Ishikawa (cell line): ENCODE results near the gene RPTOR.

Experiments
- CEBPB ChIP-seq: IDR thresholded peaks from 2 replicates; pipeline ENCODE4 v1.6.1; 2012
- CREB1 ChIP-seq: IDR thresholded peaks from 2 replicates; pipeline ENCODE4 v1.6.1; 2012; ENCODE audit warnings: low read depth
- EGR1 ChIP-seq: IDR thresholded peaks from 2 replicates; pipeline ENCODE4 v1.6.1; 2012
- EP300 ChIP-seq: IDR thresholded peaks from 2 replicates; pipeline ENCODE4 v1.6.1; 2012; ENCODE audit warnings: borderline replicate concordance
- FOXM1 ChIP-seq: IDR thresholded peaks from 2 replicates; pipeline ENCODE4 v1.6.1; 2012; ENCODE audit warnings: low read depth, borderline replicate concordance
- NFIC ChIP-seq: IDR thresholded peaks from 2 replicates; pipeline ENCODE4 v1.6.1; 2012
- RAD21 ChIP-seq: IDR thresholded peaks from 2 replicates; pipeline ENCODE4 v1.6.1; 2012; ENCODE audit warnings: low read depth
- REST ChIP-seq: IDR thresholded peaks from 2 replicates; pipeline ENCODE4 v1.6.1; 2012; ENCODE audit warnings: low read depth, mild to moderate bottlenecking
- TAF1 ChIP-seq: IDR thresholded peaks from 2 replicates; pipeline ENCODE4 v1.6.1; 2012; ENCODE audit warnings: low read depth, mild to moderate bottlenecking
- TCF12 ChIP-seq: IDR thresholded peaks from 2 replicates; pipeline ENCODE4 v1.6.1; 2012; ENCODE audit warnings: low read depth
- TEAD4 ChIP-seq: IDR thresholded peaks from 2 replicates; pipeline ENCODE4 v1.6.1; 2012
- YY1 ChIP-seq: IDR thresholded peaks from 2 replicates; pipeline ENCODE4 v1.6.1; 2012; ENCODE audit warnings: low read depth
- ZBTB7A ChIP-seq: IDR thresholded peaks from 2 replicates; pipeline ENCODE4 v1.6.1; 2012; ENCODE audit warnings: low read depth
- TF ChIP-seq, protein P1 (sequence below): IDR thresholded peaks from 2 replicates; pipeline ENCODE4 v1.6.1; 2012
- TF ChIP-seq, protein P2 (sequence below): IDR thresholded peaks from 2 replicates; pipeline ENCODE4 v1.6.1; 2012

The RPTOR gene

DNA sequence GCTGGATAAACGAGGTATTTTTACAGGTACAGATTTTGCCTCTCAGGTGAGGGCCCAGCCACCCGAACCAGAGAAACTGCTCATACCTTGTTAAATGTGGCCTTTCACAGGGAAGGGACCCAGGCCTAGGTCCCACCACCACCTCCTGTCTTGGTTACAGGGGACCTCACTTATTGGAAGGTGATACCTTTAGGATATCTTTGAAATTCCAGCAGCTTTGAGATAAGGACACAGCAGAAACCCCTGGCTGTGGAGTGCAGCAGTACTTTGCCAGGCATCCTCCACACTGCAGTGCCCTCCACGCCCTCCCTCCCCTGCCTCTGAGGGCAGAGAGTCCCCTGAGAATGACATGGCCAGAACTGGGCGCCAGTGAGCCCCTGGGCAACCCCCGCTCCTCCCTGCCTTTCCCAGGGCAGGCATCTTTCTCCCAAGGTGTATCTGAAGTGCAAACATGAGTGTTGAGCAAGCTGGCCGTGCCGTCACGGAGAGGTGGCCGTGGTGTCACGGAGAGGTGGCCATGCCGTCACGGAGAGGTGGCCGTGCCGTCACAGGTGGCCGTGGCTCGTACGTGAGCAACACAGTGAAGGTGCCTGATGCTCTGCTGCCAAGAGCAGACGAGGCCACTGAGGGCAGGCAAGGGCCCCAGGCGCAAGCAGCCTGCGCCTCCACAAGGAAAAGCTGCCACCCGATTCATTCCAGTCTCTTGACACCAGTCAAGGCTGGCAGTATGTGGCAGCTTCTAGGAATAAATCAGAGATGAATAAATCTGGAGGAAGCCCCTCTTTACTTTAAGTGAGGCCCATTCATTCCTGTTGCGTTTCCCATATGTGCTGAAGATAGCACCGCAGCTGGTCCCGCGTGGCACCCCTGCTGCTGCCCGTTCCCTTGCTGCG, 312.5 kb downstream of the RPTOR start:
- TF ChIP-seq TAF1 (no peak), TEAD4 (no peak), RAD21 (no peak), EGR1 (no peak), YY1 (no peak), EP300 (no peak), TCF12 (no peak), REST (no peak), FOXM1 (no peak)
- TF ChIP-seq, protein P1, sequence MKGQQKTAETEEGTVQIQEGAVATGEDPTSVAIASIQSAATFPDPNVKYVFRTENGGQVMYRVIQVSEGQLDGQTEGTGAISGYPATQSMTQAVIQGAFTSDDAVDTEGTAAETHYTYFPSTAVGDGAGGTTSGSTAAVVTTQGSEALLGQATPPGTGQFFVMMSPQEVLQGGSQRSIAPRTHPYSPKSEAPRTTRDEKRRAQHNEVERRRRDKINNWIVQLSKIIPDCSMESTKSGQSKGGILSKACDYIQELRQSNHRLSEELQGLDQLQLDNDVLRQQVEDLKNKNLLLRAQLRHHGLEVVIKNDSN: no peak
- TF ChIP-seq, protein P2, sequence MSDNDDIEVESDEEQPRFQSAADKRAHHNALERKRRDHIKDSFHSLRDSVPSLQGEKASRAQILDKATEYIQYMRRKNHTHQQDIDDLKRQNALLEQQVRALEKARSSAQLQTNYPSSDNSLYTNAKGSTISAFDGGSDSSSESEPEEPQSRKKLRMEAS: no peak

DNA sequence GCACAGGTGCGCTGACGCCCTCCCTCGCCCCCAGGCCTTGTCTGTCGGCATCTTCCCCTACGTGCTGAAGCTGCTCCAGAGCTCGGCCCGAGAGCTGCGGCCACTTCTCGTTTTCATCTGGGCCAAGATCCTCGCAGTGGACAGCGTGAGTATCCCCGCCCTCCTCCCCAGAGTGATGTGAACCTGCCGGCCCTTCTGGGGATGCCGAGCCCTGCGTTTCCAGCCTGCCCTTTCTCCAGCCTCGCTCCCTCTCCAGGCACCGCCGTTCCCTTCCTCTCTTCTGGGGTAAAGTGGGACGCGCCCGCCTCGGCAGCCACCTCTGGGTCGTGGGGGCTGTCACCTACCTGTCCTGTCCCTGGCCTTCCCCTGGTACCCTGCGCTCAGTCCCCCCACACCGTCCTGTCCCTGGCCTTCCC, 313.1 kb downstream of the RPTOR start:
- TF ChIP-seq FOXM1 (no peak), REST (no peak), RAD21 (no peak), EGR1 (no peak), TEAD4 (no peak), YY1 (no peak), CREB1 (no peak), TCF12 (no peak)
- TF ChIP-seq, protein P1: no peak
- TF ChIP-seq, protein P2: no peak

- TF ChIP-seq TEAD4 (no peak), RAD21 (no peak), EP300 (no peak), REST (no peak), NFIC (no peak), CEBPB (no peak), FOXM1 (no peak), TAF1 (no peak), YY1 (no peak), ZBTB7A (no peak), CREB1 (no peak), TCF12 (no peak)
- TF ChIP-seq, protein P2: no peak
- TF ChIP-seq, protein P1: no peak
These were observed 313.8 kb downstream of the RPTOR start for GRCh38 chr17:80858301-80859001.
